Ureter (tissue), 1 donor: ENCODE data around the gene LY6G5B. TPM values are rescaled to one million over a fixed set of nuclear protein-coding genes. Genes with fewer than 3 reads are reported as not detected.

Experiments
- DNase-seq: peaks from one replicate; pipeline ENCODE4 v3.0.0-alpha.2; 2020; ENCODE audit warnings: low spot score
- total RNA-seq: library from RNA; stranded (reverse); gene quantifications from one replicate; pipeline ENCODE4 v1.2.4, GENCODE V29; 2023
- donor health status: DM: yes; HTN: yes; CAD: no.

The LY6G5B gene
- total RNA-seq, 1 donor from 2014 or later, result 20.6 TPM

GRCh38 chr6:31713991-31714684, 44.4 kb downstream of the LY6G5B start:
- DNase-seq, result no peak

DNA sequence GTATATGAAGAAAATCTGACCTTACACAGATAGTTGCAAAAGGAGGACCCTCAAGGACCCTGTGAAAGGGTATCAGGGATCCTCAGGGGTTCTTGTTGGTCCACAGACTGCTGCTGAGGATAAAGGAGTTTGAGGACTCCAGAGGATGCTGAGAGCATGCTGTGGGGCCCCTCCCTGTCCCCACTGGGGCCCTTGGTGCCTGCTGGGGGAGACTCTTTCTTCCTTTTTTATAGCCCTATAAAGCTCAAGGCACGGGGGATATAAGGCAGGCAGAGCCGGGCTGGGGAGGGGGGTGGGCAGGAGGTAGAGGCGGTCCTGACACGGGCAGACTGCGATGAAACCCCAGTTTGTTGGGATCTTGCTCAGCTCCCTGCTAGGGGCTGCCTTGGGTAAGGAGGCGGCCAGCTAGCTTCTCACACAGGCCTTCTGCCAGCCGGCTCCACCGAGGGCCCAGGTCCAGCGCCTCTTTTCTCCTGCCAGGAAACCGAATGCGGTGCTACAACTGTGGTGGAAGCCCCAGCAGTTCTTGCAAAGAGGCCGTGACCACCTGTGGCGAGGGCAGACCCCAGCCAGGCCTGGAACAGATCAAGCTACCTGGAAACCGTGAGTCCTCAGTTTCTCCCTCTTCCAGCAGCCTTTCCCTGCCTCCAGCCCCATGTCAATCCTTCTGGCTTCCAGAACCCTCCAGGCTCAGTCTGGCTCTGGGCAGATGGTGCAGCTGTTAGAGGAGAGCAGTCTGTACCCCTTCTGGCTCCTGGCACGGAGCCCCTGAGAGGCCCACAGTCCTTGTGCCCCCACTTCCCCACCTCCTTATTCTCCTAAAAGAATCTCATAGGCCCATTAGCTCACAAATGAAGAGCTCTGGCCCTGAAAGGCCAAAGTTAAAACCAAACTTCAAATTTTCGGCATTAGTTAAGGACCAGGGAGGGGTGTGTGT, 45.5 kb downstream of the LY6G5B start, which contains the start of gene LY6G6D:
Gene LY6G6D (plus strand): TSS at position 327 of the 937 bp plus-strand sequence. CDS start 8 bp downstream, at position 335.
- no peak for DNase-seq

GRCh38 chr6:31717499-31718222, 47.9 kb downstream of the LY6G5B start:
- no peak for DNase-seq

GRCh38 chr6:31718265-31718664, 48.5 kb downstream of the LY6G5B start:
- no peak for DNase-seq

DNA sequence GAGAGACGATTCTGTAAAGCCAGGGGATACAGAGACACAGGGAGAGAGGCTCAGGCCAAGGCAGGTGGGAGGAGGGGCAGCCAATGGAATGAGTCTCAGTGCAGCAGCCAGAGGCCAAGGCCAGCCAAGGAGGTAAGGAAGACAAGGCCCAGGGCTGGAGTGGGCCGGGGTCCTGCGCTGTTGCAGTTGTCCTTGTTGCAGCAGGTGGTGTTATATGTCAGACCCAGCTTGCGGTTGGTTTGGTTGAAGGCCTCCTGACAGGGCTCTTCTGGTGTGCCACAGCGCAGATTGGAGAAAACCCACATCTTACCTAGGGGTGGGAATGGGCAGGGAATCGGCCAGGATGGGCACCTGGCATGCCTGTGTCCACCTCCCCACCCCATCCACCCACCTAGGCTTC, 49.2 kb downstream of the LY6G5B start:
- DNase-seq, result no peak

- no peak for DNase-seq
Observed at GRCh38 chr6:31720196-31720770, 50.5 kb downstream of the LY6G5B start.

- DNase-seq, result no peak
Observed at GRCh38 chr6:31721351-31722020, 51.7 kb downstream of the LY6G5B start, which contains the start of gene LY6G6C. LY6G6C (minus strand) TSS chr6:31721746; CDS start chr6:31721679, 67 bp downstream.

DNA sequence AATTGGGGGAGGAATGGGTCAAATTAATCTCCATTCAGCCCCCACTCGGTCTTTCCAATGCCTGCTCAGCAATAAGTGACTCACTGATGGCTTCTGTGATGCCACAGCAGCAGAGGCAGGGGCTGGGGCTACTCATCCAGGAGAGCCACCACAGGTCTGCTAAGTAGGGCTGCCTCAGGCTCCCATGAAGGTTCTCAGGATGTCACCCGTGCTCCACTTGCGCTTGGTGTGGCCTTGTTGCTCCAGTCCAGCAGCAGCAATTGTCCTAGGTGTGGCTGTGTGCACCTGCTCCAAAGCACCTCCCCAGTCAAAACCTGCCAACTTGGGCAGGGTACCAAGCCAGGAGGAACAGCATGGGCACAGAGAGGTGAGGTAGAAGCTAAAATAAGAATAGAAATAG, 52.4 kb downstream of the LY6G5B start:
- DNase-seq, result no peak

Other genes starting within 250 kb of the LY6G5B start
- gene MICB, start 171.8 kb upstream of the LY6G5B start, total RNA-seq, result 2.9 TPM
- not detected for gene MCCD1, start 141.0 kb upstream of the LY6G5B start, total RNA-seq
- gene DDX39B, start 128.0 kb upstream of the LY6G5B start, total RNA-seq, result 368 TPM
- 0.65 TPM for gene ATP6V1G2, start 123.4 kb upstream of the LY6G5B start, total RNA-seq
- gene NFKBIL1, start 122.4 kb upstream of the LY6G5B start, total RNA-seq, result 21.9 TPM
- gene LTA, start 97.7 kb upstream of the LY6G5B start, total RNA-seq, result not detected
- gene TNF, start 94.4 kb upstream of the LY6G5B start, total RNA-seq, result 0.36 TPM
- gene LTB, start 87.6 kb upstream of the LY6G5B start, total RNA-seq, result 0.42 TPM
- gene LST1, start 83.7 kb upstream of the LY6G5B start, total RNA-seq, result 6.7 TPM
- gene NCR3, start 77.0 kb upstream of the LY6G5B start, total RNA-seq, result not detected
- 6.7 TPM for gene AIF1, start 54.7 kb upstream of the LY6G5B start, total RNA-seq
- gene PRRC2A, start 49.3 kb upstream of the LY6G5B start, total RNA-seq, result 186 TPM
- 234 TPM for gene BAG6, start 17.3 kb upstream of the LY6G5B start, total RNA-seq
- gene APOM, start 14.1 kb upstream of the LY6G5B start, total RNA-seq, result 2.4 TPM
- gene C6orf47, start 9.2 kb upstream of the LY6G5B start, total RNA-seq, result 21.5 TPM
- gene GPANK1, start 5.0 kb upstream of the LY6G5B start, total RNA-seq, result 15.3 TPM
- gene CSNK2B, start 3.9 kb upstream of the LY6G5B start, total RNA-seq, result 149 TPM
- 3.0 TPM for gene LY6G5C, start 11.1 kb downstream of the LY6G5B start, total RNA-seq
- 44.5 TPM for gene ABHD16A, start 33.3 kb downstream of the LY6G5B start, total RNA-seq
- gene LY6G6F, start 36.9 kb downstream of the LY6G5B start, total RNA-seq, result not detected
- gene LY6G6D, start 45.4 kb downstream of the LY6G5B start, total RNA-seq, result not detected
- gene LY6G6C, start 51.8 kb downstream of the LY6G5B start, total RNA-seq, result not detected
- 0.26 TPM for gene MPIG6B, start 53.4 kb downstream of the LY6G5B start, total RNA-seq
- gene DDAH2, start 59.3 kb downstream of the LY6G5B start, total RNA-seq, result 33.3 TPM
- gene CLIC1, start 66.6 kb downstream of the LY6G5B start, total RNA-seq, result 276 TPM
- gene MSH5, start 70.0 kb downstream of the LY6G5B start, total RNA-seq, result 27.8 TPM
- gene SAPCD1, start 92.7 kb downstream of the LY6G5B start, total RNA-seq, result 2.8 TPM
- 5.5 TPM for gene VWA7, start 107.4 kb downstream of the LY6G5B start, total RNA-seq
- gene VARS1, start 125.8 kb downstream of the LY6G5B start, total RNA-seq, result 105 TPM
- gene LSM2, start 137.0 kb downstream of the LY6G5B start, total RNA-seq, result 35.6 TPM
- 1.7 TPM for gene HSPA1L, start 145.3 kb downstream of the LY6G5B start, total RNA-seq
- 191 TPM for gene HSPA1A, start 145.6 kb downstream of the LY6G5B start, total RNA-seq
- gene HSPA1B, start 157.8 kb downstream of the LY6G5B start, total RNA-seq, result 163 TPM
- 29.2 TPM for gene NEU1, start 192.8 kb downstream of the LY6G5B start, total RNA-seq
- 79.8 TPM for gene SLC44A4, start 209.0 kb downstream of the LY6G5B start, total RNA-seq
- 53.4 TPM for gene EHMT2, start 227.7 kb downstream of the LY6G5B start, total RNA-seq
- gene ZBTB12, start 232.1 kb downstream of the LY6G5B start, total RNA-seq, result 6.4 TPM